Transverse colon (tissue), 4 donors: ENCODE measurements around the gene RBM22.

Experiments used
- POLR2A ChIP-seq: fragments of 450-650 bp; IDR thresholded peaks from one replicate; pipeline ENCODE4 v1.6.1; 2016; ENCODE audit warnings: antibody characterized with exemption, mild to moderate bottlenecking, moderate library complexity
- POLR2AphosphoS5 ChIP-seq, 3 donors: sonication (generic); formaldehyde crosslinking; IDR thresholded peaks; one replicate each; pipeline ENCODE4 v1.6.1; 2016; ENCODE audit warnings: antibody characterized with exemption in 3 of 3
- TF ChIP-seq, protein P1 (sequence below), 5 experiments: fragments of 200-600 bp in 3 of 5; fragments of 450-650 bp in 2 of 5; sonication (generic) in 3 of 5; IDR thresholded peaks; 1 replicate in 2 of 5; 2 replicates in 3 of 5; pipeline ENCODE4 v1.5.1; 2016 to 2017; ENCODE audit warnings: antibody characterized with exemption in 5 of 5, inconsistent platforms in 3 of 5, mild to moderate bottlenecking in 2 of 5, moderate library complexity in 1 of 5

DNA sequence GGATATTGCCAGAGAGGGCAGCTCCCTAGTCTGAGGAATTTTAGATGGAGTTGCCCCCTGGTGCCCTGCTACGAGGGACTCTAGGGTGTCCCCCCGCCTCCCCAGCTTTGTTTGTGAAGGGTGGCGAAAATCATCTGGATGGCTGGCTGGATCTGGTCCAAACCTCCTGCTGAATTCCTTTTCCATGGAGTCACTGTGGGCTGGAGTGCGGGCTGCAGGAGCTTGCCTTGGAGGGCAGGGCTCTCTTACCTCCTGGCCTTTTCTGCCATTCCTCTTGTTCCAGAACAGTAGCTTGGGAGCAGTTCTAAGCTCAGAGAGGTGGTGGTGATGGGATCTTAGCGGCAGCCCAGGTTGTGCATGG lies 58.3 kb downstream of the RBM22 start:
- TF ChIP-seq POLR2A (no peak), POLR2AphosphoS5 (IDR thresholded peaks at IDR 0.05) (peak in 1 of 3 donors; percentile 14)
- TF ChIP-seq, protein P1, sequence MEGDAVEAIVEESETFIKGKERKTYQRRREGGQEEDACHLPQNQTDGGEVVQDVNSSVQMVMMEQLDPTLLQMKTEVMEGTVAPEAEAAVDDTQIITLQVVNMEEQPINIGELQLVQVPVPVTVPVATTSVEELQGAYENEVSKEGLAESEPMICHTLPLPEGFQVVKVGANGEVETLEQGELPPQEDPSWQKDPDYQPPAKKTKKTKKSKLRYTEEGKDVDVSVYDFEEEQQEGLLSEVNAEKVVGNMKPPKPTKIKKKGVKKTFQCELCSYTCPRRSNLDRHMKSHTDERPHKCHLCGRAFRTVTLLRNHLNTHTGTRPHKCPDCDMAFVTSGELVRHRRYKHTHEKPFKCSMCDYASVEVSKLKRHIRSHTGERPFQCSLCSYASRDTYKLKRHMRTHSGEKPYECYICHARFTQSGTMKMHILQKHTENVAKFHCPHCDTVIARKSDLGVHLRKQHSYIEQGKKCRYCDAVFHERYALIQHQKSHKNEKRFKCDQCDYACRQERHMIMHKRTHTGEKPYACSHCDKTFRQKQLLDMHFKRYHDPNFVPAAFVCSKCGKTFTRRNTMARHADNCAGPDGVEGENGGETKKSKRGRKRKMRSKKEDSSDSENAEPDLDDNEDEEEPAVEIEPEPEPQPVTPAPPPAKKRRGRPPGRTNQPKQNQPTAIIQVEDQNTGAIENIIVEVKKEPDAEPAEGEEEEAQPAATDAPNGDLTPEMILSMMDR (IDR thresholded peaks at IDR 0.05) = no peak
